ENCODE measurements around the gene IRGQ. TPM values are rescaled to one million over a fixed set of nuclear protein-coding genes. Genes with fewer than 3 reads are reported as not detected.

IRGQ gene
- total RNA-seq, 1 donor from 2014 or later, result 13.1 TPM

DNA sequence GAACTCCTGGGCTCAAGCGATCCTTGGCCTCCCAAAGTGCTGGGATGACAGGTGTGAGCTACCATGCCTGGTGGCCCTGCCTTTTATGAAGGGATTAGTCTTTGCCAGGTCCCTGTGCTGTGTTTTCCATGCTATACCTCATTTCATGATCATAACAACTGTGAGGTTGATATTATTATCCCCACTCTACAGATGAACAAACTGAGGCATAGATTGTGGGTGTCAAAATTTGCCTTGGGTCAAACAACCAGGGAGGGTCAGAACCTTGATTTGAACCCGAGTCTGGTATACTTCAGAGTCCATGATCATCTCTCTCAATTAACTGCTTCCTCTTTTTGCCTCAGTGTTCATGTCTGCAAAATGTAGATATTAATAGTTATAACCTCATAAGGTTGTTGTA lies 13.4 kb downstream of the IRGQ start:
- Mint-ChIP-seq H3K4me3 (no peak overlapping the region), H3K36me3 (ENCODE audit: low read depth) (no peaks in the 10 kb centered on the region), H3K27me3 (no peaks in the 10 kb centered on the region), H3K4me1 (peaks cover 58% of the 10 kb centered on the region), H3K9me3 (no peaks in the 10 kb centered on the region), H3K27ac (peak overlapping the region; percentile 30)
- intact Hi-C loops (cut with micrococcal nuclease), result no loop called here
- DNase-seq (no peak), ATAC-seq (ENCODE audit: low read depth) (no peak)
- TF ChIP-seq, protein P1, sequence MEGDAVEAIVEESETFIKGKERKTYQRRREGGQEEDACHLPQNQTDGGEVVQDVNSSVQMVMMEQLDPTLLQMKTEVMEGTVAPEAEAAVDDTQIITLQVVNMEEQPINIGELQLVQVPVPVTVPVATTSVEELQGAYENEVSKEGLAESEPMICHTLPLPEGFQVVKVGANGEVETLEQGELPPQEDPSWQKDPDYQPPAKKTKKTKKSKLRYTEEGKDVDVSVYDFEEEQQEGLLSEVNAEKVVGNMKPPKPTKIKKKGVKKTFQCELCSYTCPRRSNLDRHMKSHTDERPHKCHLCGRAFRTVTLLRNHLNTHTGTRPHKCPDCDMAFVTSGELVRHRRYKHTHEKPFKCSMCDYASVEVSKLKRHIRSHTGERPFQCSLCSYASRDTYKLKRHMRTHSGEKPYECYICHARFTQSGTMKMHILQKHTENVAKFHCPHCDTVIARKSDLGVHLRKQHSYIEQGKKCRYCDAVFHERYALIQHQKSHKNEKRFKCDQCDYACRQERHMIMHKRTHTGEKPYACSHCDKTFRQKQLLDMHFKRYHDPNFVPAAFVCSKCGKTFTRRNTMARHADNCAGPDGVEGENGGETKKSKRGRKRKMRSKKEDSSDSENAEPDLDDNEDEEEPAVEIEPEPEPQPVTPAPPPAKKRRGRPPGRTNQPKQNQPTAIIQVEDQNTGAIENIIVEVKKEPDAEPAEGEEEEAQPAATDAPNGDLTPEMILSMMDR (IDR thresholded peaks at IDR 0.05), result no peak
- ChIA-PET POLR2A (no interaction called here), CTCF (interaction anchor here (1.2 kb wide), 1 partner anchor 12 kb away, joined by 4 read pairs; no protein-coding TSS in a partner anchor)

DNA sequence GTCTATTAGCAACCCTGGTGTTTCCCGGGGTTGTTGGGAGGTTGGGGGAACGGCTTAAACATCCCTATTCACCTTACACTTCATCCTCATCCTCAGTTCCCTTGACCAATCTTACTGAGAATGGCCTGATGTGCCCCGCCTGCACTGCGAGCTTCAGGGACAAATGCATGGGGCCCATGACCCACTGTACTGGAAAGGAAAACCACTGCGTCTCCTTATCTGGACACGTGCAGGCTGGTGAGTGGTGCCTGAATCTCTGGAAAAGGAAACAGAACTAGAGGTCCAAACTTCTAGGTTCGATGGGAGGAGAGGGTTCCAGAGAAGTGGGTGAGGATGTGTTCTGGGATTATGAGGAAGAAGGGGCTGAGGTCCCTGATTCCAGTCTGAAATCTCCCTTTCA lies 14.5 kb downstream of the IRGQ start:
- peaks cover 59% of the 10 kb centered on the region for H3K4me1 Mint-ChIP-seq
- TF ChIP-seq, protein P1 (IDR thresholded peaks at IDR 0.05), result no peak
- ChIA-PET POLR2A (no interaction called here), CTCF (no interaction called here)
- no peak overlapping the region for H3K4me3 Mint-ChIP-seq
- H3K36me3 Mint-ChIP-seq (ENCODE audit: low read depth), result no peaks in the 10 kb centered on the region
- DNase-seq (no peak), ATAC-seq (ENCODE audit: low read depth) (no peak)
- H3K27me3 Mint-ChIP-seq, result no peaks in the 10 kb centered on the region
- intact Hi-C loops (cut with micrococcal nuclease), result no loop called here
- H3K9me3 Mint-ChIP-seq, result no peaks in the 10 kb centered on the region
- no peak overlapping the region for H3K27ac Mint-ChIP-seq

DNA sequence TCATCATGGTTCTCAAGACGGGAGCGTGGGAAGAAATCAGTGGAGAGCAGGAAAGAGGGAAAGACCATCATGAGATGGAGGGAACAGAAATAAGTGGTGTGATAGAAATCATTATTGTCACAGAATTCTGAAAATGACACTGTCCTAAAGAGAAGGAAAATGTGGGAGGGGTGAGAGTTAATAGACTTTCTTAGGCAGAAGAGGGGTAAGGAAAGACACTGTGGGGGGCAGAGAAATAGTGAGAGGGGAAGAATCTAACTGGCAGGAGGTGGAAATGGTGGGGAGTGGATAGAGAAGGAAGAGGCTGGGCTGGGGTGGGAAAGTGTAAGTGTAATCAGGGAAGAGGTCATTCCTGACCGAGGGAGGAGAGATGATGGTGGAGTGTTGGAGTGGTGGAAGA lies 17.1 kb downstream of the IRGQ start:
- no peak for ATAC-seq (ENCODE audit: low read depth)
- POLR2A ChIA-PET, result no interaction called here

DNA sequence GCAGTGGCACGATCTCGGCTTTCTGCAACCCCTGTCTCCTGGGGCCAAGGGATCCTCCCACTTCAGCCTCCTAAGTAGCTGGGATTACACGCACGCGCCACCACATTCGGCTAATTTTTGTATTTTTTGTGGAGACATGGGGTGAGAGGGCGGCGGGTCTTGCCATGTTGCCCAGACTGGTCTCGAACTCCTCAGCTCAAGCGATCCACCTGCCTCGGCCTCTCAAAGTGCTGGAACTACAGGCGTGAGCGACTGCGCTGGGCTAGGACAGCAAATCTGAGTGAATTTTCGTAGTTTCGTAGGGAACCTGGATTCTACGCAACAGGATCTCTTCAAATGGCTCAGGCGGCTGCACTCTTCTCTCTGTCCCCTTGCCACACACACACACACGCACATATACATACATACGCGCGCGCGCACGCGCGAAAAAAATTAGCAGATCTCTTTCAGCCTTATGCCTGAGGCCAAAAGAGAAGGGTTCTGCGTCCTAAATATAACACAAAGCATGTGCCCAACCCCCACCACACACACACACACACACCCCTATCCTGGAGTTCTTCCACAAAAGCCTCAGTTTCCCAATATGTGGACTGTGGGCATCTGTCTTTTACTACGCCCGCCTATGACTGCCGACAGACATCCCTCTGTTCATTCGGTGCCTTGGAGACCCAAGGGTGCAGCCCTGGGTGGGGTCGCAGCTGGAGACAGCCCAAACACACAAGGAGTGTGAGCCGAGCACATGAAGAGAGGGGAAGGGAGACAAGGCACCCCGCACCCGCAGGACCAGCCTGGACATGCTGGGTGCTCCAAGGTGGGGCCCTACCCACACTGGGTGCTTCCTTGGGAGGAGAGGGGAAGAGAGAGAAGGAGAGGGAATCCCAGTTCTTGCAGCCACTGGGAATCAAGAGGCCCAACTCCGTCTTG lies 19.7 kb downstream of the IRGQ start:
- Mint-ChIP-seq H3K9me3 (no peaks in the 10 kb centered on the region), H3K4me3 (peak overlapping the region; percentile 64), H3K27ac (no peak overlapping the region), H3K27me3 (no peaks in the 10 kb centered on the region), H3K36me3 (ENCODE audit: low read depth) (peaks cover 21% of the 10 kb centered on the region), H3K4me1 (peaks cover 40% of the 10 kb centered on the region)
- DNase-seq (no peak), ATAC-seq (ENCODE audit: low read depth) (no peak)
- intact Hi-C loops (cut with micrococcal nuclease), result loop anchor here (1.0 kb wide), 4 partner anchors 14 to 113 kb away; partner anchors contain the start of genes IRGQ, ZNF428 and ZNF576
- POLR2A ChIA-PET, result interaction anchor here (0.6 to 2.0 kb wide), 2 partner anchors 17 to 20 kb away, joined by 5 to 13 read pairs; partner anchors contain the start of genes IRGQ and ZNF576
- TF ChIP-seq, protein P1 (IDR thresholded peaks at IDR 0.05), result no peak
- CTCF ChIA-PET, result interaction anchor here (1.5 to 2.6 kb wide), 3 partner anchors 18 to 234 kb away, joined by 3 to 8 read pairs (median 7); partner anchors contain the start of genes IRGQ and ZNF576

More for the DNA sequence above, 17.1 kb downstream of the IRGQ start:
- Mint-ChIP-seq H3K27me3 (no peaks in the 10 kb centered on the region), H3K4me1 (peaks cover 55% of the 10 kb centered on the region), H3K36me3 (ENCODE audit: low read depth) (peaks cover 8% of the 10 kb centered on the region), H3K4me3 (no peak overlapping the region), H3K9me3 (no peaks in the 10 kb centered on the region), H3K27ac (no peak overlapping the region)
- TF ChIP-seq, protein P1 (IDR thresholded peaks at IDR 0.05), result no peak
- CTCF ChIA-PET, result no interaction called here
- intact Hi-C loops (cut with micrococcal nuclease), result no loop called here
- DNase-seq, result no peak

Measured in activated B cell treated with CpG ODN at 0.5 μM for 24 hours (primary cell).